ENCODE data around the gene STAC. TPM values are rescaled to one million over a fixed set of nuclear protein-coding genes. Genes with fewer than 3 reads are reported as not detected.

The STAC gene
- 1 to 10 TPM in 1 of 3 donors, under 1 TPM in 1, not detected in 1; 0.43 to 4.5 TPM for total RNA-seq
- long read RNA-seq, donor 1, transcript STAC-201 (11 exons, 3,227 nt): major isoform, 8 of 13 reads
- long read RNA-seq, donor 1, partial matches to known transcripts: 1 of 13 reads
- long read RNA-seq, donor 1, other reads (novel, unspliced or antisense): 4 of 13 reads
- long read RNA-seq, donor 2, partial matches to known transcripts: 1 of 1 reads
- long read RNA-seq, donor 2, other reads (novel, unspliced or antisense): 0 of 1 reads

- TF ChIP-seq CTCF (IDR thresholded peaks at IDR 0.05): no peak
- no peaks in the 10 kb centered on the region for H3K36me3 ChIP-seq (ENCODE audit: low read depth)
- DNase-seq (peak in 2 of 3 donors; percentile 32 to 45), ATAC-seq (peak; percentile 55)
- intact Hi-C loops (cut with DNase I, micrococcal nuclease): no loop called here
- H3K4me3 ChIP-seq: no peak within 1 kb of the TSS
- H3K4me1 ChIP-seq (ENCODE audit: low read depth): peaks cover 4% of the 10 kb centered on the region
- H3K9me3 ChIP-seq: no peaks in the 10 kb centered on the region
Measured at GRCh38 chr3:36380221-36381031, at the start of gene STAC. TSS of gene STAC (plus strand) at chr3:36380504. CDS start at chr3:36380644, 140 bp downstream.

GRCh38 chr3:36332139-36332538 lies 48.2 kb upstream of the STAC start:
- intact Hi-C loops (cut with DNase I, micrococcal nuclease): no loop called here
- Histone ChIP-seq H3K9me3 (no peaks in the 10 kb centered on the region), H3K4me1 (ENCODE audit: low read depth) (no peaks in the 10 kb centered on the region), H3K36me3 (ENCODE audit: low read depth) (no peaks in the 10 kb centered on the region), H3K4me3 (no peak overlapping the region)
- DNase-seq (no peak), ATAC-seq (no peak)
- TF ChIP-seq CTCF (IDR thresholded peaks at IDR 0.05): no peak

- no peak overlapping the region for H3K4me3 ChIP-seq
- DNase-seq (no peak), ATAC-seq (no peak)
- H3K4me1 ChIP-seq (ENCODE audit: low read depth): no peaks in the 10 kb centered on the region
- peaks cover 3% of the 10 kb centered on the region for H3K9me3 ChIP-seq
- no peaks in the 10 kb centered on the region for H3K36me3 ChIP-seq (ENCODE audit: low read depth)
- TF ChIP-seq CTCF (IDR thresholded peaks at IDR 0.05): no peak
- intact Hi-C loops (cut with DNase I, micrococcal nuclease): no loop called here
Measured at GRCh38 chr3:36362216-36362615, 18.1 kb upstream of the STAC start.

GRCh38 chr3:36362973-36363372 lies 17.3 kb upstream of the STAC start:
- no peaks in the 10 kb centered on the region for H3K36me3 ChIP-seq (ENCODE audit: low read depth)
- ATAC-seq (no peak), DNase-seq (no peak)
- peaks cover 3% of the 10 kb centered on the region for H3K9me3 ChIP-seq
- no peaks in the 10 kb centered on the region for H3K4me1 ChIP-seq (ENCODE audit: low read depth)
- H3K4me3 ChIP-seq: no peak overlapping the region
- no peak for TF ChIP-seq CTCF (IDR thresholded peaks at IDR 0.05)
- intact Hi-C loops (cut with DNase I, micrococcal nuclease): no loop called here

GRCh38 chr3:36364260-36364659 lies 16.0 kb upstream of the STAC start:
- ATAC-seq (no peak), DNase-seq (no peak)
- no peaks in the 10 kb centered on the region for H3K9me3 ChIP-seq
- H3K36me3 ChIP-seq (ENCODE audit: low read depth): no peaks in the 10 kb centered on the region
- no peaks in the 10 kb centered on the region for H3K4me1 ChIP-seq (ENCODE audit: low read depth)
- intact Hi-C loops (cut with DNase I, micrococcal nuclease): no loop called here
- TF ChIP-seq CTCF (IDR thresholded peaks at IDR 0.05): no peak
- no peak overlapping the region for H3K4me3 ChIP-seq
